ENCODE measurements around the gene OR13H1. TPM values are rescaled to one million over a fixed set of nuclear protein-coding genes. Genes with fewer than 3 reads are reported as not detected.
"Not testable (repeated sequence)": the region's sequence is repeated elsewhere in the genome, so short reads cannot be mapped to it uniquely, and the experiment has no call there.

OR13H1 gene
- total and polyA plus RNA-seq, 2 of the 4 experiments (the other 2 are of a cell fraction), result not detected

DNA sequence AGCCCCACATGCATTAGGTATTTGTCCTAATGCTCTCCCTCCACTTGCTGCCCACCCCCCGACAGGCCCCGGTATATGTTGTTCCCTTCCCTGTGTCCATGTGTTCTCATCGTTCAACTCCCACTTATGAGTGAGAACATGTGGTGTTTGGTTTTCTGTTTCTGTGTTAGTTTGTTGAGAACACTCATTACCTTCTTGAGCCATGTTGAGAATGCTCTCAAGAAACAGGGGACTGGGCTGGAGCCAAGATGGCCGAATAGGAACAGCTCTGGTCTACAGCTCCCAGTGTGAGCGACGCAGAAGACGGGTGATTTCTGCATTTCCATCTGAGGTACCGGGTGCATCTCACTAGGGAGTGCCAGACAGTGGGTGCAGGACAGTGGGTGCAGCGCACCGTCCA, 8.6 kb downstream of the OR13H1 start:
- H3K27me3 ChIP-seq (ENCODE audit: control insufficient read depth, insufficient read depth, low read length); H4K8ac ChIP-seq (ENCODE audit: low read depth in 2 of 2, low read length in 2 of 2); H3K4me3 ChIP-seq (ENCODE audit: insufficient read depth, low read depth, low read length); H2BK5ac ChIP-seq (ENCODE audit: low read depth, low read length, poor library complexity, severe bottlenecking); H3K27ac ChIP-seq (ENCODE audit: insufficient read depth, low read length); intact Hi-C loops (cut with micrococcal nuclease); H2AK5ac ChIP-seq (ENCODE audit: low read depth, low read length); DNase-seq; H2AFZ ChIP-seq (replicated peaks; ENCODE audit: low read length, poor library complexity); H3K9me1 ChIP-seq (ENCODE audit: insufficient read depth, low read length); H3K4ac ChIP-seq (ENCODE audit: low read depth, low read length); H3K56ac ChIP-seq (ENCODE audit: extremely low read depth, insufficient read depth, low read length); BruUV-seq (replicated peaks); H2BK20ac ChIP-seq (ENCODE audit: low read depth, low read length); H3K36me3 ChIP-seq (ENCODE audit: control insufficient read depth, insufficient read depth, low read length); H4K91ac ChIP-seq (ENCODE audit: insufficient read depth, low read depth, low read length); H3K18ac ChIP-seq (ENCODE audit: low read depth, low read length); H2BK15ac ChIP-seq (ENCODE audit: low read depth, low read length); H3K4me1 ChIP-seq (ENCODE audit: control insufficient read depth, insufficient read depth, low read length); H2BK120ac ChIP-seq (ENCODE audit: low read depth, low read length); H4K5ac ChIP-seq (ENCODE audit: low read depth, low read length); POLR2A ChIA-PET (ENCODE audit: unreplicated experiment); H3K9me3 ChIP-seq (ENCODE audit: control insufficient read depth, insufficient read depth, low read length); H3K4me2 ChIP-seq (ENCODE audit: low read depth, low read length); H2AK9ac ChIP-seq (replicated peaks; ENCODE audit: low read depth, low read length, poor library complexity); H3K9ac ChIP-seq (ENCODE audit: low read depth, low read length); H4K20me1 ChIP-seq (ENCODE audit: insufficient read depth, low read length); in situ Hi-C loops (cut with MboI; ENCODE audit: low sequenced_read_pairs); dilution Hi-C loops (cut with HindIII; ENCODE audit: low sequenced_read_pairs, unreplicated experiment); ATAC-seq (ENCODE audit: low read depth); H3K14ac ChIP-seq (replicated peaks; ENCODE audit: low read depth, low read length); H3K23ac ChIP-seq (ENCODE audit: low read depth, low read length); CTCF ChIA-PET; H3K79me1 ChIP-seq (ENCODE audit: low read depth in 1 of 2, low read length in 2 of 2): not testable (repeated sequence)
- WGBS, 2 experiments (ENCODE audit: extremely low coverage in 2 of 2, insufficient read length in 1 of 2), result no CpG with 5 or more reads among the region's 10 CpGs
